Measurements from ENCODE around the gene RFNG.
A peak's percentile ranks its signal among the peaks of the same experiment; 100 is the strongest.

The RFNG gene

DNA sequence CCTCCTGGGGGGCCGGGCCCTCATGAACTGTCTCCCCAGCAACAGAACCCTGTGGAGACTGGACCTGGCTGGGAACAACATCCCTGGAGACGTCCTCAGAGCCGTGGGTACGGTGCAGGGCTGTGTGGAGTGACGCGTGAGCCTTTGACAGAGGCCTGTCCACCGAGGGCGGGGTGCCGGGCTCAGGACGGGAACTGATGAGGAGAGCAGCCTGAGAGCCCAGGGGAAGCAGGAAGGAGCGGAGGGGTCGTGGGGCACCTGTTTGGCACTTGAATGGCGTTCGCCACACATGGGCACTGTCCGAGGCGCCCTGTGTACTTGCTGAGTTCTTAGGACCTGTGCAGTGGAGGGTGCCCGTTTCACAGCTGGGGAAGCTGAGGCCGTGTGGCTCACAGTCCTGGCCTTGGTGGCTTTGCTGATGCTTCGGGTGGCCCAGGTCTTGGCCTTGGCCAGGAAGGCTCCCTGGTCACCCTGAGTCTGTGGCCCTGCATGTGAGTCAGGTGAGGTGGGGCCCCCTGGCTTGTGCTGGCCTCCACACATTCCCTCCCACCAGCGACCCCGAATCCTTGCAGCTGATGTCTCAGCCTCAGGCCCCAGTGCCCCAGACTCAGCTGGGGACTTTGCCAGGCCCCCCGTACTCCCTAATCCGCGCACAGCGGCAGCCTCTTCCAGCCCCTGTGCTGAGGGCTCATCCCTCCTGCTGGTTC lies 26.1 kb downstream of the RFNG start:
- DNase-seq (ENCODE audit: low read depth in 2 of 2): no peak

DNA sequence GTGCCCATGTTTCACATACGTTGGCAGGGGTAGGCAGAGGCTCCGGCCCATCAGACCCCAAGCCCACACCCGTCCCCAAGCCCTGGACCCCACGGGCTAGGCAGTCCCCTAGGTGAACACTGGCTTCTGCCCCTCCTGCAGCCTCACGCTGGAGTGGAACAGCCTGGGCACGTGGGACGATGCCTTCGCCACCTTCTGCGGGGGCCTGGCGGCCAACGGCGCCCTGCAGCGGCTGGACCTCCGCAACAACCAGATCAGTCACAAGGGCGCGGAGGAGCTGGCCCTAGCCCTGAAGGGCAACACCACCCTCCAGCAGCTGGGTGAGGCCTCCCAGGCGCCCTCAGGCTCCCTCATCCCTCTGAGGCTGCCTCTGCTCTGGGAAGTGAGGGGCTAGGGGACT lies 26.8 kb downstream of the RFNG start:
- no peak for DNase-seq (ENCODE audit: low read depth in 2 of 2)

DNA sequence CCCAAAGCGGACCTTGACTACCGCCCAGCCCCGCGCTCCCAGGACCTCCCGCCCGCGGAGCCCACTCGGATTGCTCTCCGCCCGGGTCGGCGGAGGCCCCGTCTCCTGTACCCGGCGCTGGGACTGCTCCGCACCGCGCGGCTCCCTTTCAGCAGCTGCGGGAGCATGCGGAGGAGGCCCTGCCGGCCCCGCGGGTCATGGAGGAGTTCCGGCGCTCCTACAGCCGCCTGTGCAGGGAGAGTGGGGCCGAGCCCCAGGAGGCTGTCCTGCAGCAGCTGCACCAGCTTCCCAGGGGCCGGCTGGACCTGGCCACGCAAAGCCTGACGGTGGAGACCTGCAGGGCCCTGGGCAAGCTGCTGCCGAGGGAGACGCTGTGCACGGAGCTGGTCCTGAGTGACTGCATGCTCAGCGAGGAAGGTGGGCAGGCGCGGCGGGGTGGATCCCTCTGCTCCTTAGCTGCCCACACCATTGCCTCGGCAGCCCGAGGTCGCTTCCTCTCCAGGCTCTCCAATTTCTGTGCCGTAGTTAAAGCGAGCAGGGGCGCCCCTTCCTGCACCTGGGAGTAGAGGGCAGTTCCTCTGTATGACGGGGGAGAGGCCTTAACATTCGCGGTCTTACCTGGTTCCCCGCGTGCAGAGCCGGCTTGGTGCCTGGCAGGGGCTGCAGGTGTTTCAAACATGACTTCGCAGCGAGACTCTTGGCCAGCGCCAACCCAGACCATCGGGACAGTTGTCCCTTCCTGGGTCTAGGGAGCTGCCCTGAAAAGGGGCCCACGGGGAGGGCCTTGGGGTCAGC lies 28.0 kb downstream of the RFNG start:
- no peak for DNase-seq (ENCODE audit: low read depth in 2 of 2)

DNA sequence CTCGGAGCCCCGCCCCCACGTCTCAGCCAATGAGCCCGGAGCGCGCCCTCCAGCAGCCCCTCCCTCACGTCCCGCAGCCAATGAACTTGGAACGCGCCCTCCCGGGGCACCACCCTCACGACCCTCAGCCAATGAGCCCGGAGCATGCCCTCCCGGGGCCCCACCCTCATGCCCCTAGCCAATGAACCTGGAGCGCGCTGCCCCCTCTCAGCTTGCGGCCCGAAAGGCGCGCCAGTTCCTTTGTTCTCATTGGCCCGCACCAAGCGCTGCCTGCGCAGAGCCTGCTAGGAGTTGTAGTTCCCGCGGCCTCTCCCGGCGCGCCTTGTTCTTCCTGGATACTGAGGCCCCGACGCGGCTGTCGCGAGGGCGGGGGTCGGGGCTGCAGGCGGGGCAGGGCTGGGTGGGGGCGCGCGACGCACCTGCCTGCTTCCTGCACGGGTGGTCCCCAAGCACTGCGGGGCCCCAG lies 28.6 kb downstream of the RFNG start, which contains the start of gene LRRC45:
LRRC45 (plus strand) TSS at position 325 of the 466 bp plus-strand sequence. CDS start 339 bp downstream, outside the sequence.
- DNase-seq (ENCODE audit: low read depth in 2 of 2): peak; percentile 100

DNA sequence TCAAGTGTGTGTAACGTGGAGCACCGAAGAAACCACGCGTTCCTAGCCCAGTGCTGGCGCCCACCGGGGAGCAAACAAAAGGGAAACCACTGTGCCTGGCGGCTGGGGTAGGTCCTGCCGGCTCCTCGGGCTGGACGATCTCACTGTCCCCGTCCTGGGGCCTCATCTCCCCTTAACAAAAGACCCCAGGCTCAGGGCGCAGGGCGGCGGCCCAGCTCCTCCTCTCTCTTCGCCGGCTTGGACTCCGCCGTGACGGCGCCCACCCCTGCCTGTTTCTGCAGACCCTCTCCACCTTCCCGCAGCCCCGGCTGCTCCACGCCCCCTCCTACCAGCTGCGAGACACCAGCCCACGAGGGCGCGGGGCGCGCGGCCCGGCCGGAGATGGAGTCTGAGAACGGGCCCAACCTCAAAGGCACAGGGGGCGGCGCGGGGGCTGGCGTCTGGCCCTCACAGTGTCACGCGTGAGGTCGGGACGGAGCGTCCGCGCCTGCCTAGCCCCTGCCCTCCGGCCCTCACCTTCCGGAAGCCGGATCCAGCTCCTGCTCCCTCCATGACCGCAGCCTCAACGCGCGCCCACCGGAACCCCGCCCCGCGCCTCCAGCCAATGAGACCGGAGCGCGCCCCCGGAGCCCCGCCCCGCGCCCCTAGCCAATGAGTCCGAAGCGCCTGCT lies 29.2 kb downstream of the RFNG start, which contains the start of gene CENPX:
CENPX (minus strand) TSS at position 569 of the 671 bp plus-strand sequence; CDS start at position 552, 17 bp downstream.
- DNase-seq (ENCODE audit: low read depth in 2 of 2): no peak

DNA sequence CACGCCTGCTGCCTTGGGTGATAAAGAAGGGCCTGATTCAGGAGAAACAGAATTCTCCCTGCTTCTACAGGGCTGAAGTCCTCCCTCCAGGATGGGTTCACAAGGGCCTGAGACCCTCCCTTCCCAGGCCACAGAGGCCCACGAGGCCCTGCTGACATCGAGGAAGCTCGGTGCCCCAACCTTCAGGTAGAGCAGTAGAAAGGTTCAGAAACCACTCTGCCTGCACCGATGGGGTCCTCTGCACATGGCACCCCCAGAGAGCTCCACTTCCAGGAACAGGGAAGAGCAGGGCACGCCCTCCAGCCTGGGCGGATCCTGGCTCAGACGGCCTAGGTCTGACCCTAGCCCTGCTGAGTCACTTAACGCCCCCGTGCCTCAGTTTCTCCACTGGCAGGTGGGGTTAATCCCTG lies 29.7 kb downstream of the RFNG start:
- no peak for DNase-seq (ENCODE audit: low read depth in 2 of 2)

DNA sequence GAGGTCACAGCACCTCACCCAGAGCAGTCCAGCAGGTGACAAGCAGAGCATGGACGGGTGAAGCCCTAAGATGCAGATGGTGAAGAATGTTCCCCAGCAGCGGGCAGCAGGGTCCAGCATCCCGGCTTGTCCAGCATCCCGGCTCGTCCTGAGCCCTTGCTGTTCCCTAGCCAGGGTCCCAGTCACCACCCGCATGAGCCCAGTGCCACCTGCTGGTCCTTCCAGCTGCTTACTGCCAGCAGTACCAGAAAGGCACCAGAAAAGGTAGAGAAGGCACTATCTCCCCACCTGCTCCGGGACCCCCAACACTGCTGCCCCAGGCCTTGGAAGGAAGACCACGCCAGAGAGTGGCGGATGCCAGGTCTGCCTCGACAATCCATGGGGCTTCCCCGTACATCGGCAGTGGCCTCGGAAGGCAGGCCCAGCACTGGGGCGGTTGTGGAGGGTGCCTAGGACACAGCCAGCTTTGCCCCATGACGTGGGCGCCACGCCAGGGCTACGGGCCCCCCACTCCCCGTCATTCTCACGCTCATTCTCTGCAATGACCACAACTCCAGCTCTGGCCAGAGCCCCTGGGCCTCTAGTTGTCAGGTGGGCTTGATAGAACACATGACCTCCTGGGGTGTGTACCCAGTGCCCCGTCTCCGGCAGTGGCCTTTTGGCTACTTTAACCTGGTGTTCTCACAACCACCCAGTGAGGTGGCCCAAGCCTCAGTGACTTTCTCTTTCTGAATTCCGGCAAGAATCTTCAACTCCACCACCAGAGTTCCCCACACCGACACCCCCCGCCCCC lies 30.3 kb downstream of the RFNG start:
- DNase-seq (ENCODE audit: low read depth in 2 of 2): peak in 1 of 2 donors; percentile 59

DNA sequence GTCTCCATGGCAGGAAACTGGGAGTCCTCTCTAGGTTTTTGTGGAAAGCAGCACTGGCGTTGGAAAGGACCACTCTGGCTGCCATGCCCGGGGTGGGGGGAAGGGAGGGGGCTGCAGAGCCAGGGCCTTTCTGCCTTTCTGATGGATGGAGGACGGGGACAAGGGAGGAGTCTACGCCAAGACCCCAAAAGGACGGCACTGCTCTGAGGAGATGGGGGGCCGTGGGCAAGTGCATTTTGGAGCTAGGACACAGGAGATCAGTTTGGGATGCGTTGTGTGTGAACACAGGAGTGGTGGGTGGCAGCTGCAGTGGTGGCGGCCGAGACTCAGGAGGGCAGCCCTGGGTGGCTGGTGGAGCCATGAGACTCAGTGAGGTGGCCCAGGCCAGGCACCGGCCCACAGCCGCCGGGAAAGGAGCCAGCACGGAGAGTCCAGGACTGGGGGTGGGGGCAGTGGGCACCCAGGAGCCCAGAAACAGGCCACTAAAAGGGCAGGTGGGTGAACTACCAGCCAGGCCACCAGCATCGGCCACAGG lies 31.0 kb downstream of the RFNG start:
- DNase-seq (ENCODE audit: low read depth in 2 of 2): no peak

DNA sequence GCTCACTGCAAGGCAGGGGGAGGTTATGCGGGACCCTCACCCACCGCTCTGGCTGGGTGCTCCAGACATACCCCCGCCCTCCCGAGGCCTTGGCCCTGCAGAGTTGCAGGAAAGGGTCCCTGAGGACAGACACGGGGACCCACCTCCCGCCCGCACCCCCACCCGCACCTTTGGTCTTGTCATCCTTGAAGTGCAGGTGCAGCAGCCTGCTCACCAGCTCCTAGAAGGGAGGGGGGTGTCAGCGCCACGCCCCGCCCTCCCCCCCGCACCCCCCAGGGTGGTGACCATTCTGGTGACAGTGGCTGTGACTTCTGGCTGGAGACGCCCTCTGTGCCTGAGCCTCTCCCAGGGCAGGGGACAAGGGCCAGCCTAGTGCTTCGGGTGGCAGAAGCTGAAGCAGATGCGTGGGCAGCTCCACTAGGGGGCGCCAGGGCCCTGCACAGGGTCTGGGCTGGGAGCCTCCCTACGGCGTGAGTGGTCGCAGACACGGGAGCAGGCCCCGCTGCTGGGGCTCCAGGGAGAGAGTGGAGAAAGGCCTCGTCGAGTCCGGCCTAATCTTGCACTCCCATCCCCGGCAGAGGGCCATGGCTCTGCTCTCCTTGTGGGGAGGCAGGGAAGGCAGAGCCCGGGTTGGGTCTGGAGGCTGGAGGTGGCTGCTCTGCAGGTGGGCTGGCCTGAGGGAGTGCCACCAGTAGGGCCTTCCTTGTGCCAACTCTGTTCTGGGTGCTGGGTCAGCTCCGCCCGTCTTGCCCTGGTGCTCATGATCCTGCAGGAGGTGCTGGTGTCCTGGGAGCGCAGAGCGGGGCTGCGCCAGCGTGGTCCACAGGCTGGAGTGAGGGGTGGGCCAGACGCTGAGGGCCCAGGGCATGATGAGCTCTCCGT lies 31.7 kb downstream of the RFNG start:
- peak in 1 of 2 donors; percentile 55 for DNase-seq (ENCODE audit: low read depth in 2 of 2)

DNA sequence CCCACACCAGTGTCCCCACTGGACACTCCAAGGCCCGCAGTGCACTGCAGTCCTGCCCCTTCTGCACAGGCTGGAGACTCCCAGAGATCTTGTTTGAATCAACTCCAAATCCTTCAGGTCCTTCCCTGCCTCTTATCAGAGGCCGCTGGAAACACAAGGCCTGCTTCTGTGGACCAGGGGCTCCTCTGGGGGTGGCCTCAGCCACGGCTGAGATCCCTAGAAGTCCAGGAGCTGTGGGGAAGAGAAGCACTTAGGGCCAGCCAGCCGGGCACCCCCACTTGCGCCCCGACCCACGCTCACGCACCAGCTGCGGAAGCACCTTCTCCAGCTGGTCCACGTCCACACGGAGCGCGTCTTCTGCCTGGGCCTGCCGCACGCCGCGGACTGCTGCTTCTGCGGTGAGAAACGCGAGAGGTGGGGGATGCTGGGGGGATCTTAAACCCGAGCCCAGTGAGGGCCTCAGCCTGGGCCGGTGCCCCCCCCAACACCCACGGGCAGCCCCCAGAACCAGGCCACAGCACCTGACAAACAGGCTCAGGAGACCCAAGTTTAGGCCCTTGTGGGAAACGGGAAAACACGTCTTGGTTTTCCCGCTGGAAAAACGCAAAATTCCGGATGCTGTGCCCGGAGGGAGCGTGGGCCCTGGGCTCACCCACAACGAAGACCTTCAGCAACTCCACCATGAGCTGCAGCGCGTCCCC lies 32.5 kb downstream of the RFNG start:
- no peak for DNase-seq (ENCODE audit: low read depth in 2 of 2)

DNA sequence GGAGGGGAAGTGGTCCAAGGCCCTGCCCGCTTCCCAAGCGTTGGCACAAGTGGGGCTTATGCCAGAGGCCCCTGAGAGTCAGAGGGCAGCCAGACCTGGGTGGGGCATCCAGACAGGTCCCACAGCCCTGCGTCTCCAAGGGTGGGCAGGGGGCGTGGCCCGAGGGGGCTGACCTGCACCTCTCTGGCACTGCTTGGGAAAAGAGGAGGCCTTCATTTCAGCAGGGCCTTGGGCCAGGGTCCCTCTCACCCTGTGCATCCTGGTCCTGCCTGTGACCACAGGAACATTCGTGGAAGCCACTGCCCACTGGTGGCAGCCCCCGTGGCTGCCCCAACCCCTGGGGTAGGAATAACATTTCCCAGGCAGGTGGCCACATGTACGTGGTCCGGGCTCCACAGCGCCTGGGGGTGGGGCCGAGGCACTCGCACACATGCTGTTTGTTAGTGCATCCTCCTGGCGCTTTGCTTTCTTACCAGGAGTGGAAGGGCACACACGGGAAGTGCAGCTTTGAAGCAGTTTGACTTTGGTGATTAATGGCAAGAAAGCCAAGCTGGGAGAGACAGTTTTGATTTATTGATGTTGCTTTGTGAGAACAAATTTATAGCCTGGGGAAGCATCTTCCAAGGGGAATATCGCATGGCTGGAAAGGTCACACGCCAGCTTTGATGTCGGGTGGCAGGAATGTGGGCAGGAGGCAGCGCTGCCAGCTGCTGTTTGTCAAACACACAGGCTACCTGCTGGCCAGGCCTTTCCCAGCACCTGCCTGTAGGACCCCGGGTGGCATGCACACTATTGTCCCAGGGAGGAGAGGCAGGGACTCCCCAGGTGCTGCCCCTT lies 33.2 kb downstream of the RFNG start:
- DNase-seq (ENCODE audit: low read depth in 2 of 2): no peak

DNA sequence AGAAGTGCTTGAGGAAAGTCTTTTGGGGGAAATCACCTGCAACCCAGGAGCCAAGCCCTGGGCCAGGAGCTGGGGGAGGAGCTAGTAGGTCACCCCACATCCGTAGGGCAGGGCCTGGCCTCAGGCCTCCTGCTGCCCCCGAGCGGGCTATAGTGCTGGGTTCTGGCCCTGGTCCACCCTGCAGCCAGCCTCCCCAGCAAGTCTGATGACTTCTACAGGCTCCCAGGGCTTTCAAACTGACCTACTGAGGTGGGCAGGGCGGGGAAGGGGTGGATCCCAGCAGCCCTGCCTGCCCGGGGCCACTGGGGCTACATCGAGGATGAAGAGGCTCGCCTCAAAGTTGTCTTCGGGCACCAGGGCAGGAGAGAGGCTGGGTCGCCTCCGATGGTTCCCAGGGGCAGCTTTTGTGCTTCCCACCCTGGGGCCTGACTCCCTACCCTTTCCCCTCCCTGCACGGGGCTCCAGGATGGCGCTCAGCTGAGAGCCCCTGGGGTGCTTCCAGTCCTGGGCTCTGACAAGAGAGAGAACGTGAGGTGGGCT lies 33.9 kb downstream of the RFNG start:
- DNase-seq (ENCODE audit: low read depth in 2 of 2): no peak

DNA sequence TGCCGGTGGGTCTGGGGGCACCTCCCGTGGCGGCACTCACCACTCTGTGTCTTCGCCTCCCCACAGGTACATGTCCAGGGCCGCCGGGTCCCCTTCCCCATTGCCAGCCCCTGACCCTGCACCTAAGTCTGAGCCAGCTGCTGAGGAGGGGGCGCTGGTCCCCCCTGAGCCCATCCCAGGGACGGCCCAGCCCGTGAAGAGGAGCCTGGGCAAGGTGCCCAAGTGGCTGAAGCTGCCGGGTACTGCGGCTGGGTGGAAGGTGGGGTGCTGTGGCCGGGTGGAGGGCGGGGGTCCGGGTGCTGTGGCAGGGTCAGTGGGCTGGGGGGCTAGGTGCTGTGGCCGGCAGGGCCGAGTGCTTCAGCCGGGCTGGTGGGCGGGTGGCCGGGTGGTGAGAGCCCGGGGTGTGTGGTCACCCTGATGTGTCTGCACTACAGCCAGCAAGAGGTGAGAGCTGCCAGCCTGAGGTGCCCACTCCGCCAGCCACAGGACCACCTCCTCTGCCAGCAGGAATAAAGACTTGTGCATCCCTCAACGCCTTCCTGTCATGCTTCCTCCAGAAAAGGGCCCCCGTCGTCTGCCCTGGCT lies 34.6 kb downstream of the RFNG start:
- DNase-seq (ENCODE audit: low read depth in 2 of 2): no peak

DNA sequence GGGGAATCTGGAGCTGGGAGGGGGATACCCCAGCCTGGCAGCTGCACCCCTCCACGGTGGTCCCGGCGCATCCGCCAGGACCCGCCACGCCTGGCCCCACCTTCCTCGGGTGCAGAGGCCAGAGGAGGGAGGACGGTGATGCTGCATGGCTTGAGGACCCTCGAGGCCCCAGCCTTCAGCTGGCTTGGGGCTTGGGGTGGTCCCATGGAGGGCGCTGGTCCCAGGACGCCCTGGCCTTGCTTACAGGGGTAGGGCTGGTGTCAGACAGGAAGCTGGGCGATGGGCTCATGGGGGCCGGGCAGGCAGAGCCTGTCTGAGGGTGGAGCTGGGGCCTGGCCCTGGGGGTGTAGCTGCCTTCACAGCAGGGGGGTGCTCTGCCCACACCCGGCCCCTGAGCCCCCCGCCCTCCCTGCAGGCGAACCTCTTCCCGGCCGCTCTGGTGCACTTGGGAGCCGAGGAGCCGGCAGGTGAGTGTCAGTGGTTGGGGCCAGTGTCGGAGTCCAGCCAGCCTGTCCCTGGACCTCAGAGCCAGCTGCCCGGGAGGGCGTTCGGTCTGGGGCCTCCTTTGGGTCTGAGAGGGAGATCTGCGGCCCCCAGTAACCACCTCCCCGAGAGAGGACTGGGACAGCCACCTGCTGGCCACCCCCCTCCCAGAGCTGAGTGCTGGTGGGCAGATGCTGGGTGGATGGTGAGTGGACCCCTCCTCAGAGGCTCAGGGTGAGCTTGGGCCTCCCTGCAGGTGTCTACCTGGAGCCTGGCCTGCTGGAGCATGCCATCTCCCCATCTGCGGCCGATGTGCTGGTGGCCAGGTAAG lies 35.3 kb downstream of the RFNG start:
- no peak for DNase-seq (ENCODE audit: low read depth in 2 of 2)

DNA sequence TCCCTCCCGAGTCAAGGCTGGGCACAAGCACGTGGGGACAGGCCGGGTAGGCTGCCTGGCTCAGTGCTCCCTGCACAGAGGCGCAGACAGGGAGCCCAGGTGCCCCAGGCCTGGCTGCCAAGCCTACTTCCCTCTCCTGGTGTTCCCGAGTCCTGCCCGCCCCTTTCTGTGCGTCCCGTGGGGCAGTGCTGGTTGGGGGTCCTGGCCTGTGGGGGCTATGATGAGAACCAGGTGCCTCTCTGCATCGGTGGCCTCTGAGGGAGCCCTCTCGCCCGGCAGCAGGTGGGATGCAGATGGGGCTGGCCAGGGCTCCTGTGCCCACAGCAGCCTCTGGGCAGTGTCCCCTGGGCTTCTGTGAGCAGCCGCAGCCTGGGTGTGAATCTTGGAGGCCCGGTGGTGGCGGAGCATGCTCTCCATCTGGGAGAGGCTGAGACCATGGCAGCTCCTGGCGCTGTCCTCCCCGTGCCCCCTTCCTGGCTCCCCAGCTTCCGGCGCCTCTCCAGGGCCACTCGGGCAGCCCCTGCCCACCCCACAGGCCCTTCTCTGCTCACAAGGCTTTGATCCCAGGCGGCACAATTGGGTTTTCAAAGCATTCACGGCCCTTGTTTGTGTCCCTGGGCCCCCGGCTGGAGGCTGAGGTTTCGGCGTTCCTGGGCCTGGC lies 36.2 kb downstream of the RFNG start:
- DNase-seq (ENCODE audit: low read depth in 2 of 2): no peak

DNA sequence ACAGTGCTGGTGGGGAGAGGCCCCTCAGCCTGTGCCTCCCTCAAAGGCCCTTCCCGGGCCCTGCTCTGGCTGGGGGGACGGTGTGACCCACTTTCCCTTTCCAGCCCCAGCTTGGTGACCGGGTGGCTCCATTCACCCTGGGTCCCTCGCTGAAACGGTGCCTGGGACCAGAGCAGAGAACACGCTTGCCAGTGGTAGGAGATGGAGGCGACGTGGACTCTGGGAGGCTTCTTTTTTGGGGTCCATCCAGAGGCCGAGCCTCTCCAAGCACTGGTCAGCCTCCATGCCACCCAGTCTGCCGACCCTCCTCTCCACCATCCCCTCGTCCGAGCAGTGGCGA lies 36.7 kb downstream of the RFNG start:
- DNase-seq (ENCODE audit: low read depth in 2 of 2): no peak

DNA sequence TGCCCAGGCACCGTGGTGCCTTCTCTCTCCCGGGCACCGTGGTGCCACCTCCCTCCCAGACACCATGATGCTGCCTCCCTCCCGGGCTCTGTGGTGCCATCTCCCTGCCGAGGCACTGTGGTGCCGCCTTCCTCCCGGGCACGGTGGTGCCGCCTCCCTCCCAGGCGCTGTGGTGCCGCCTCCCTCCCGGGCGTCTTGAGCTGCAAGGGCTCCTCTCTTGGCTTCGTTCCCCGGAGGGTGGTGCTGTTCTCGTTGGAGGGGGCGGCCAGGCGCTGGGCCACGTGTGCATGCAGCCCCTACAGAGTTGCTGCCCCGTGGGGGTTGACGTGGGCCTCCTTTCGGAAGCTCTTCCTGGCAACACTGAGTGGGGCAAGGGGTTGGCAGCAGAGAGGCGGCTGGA lies 37.2 kb downstream of the RFNG start:
- DNase-seq (ENCODE audit: low read depth in 2 of 2): no peak

Data from stimulated activated CD4-positive, alpha-beta T cell treated with anti-CD3 and anti-CD28 coated beads, Interleukin-15, amount 100 ng/mL, for 48 hours (primary cell).